Measurements from ENCODE around the gene TSC1. TPM values are rescaled to one million over a fixed set of nuclear protein-coding genes. Genes with fewer than 3 reads are reported as not detected.

TSC1 gene
- total RNA-seq, 2 experiments from 2014 or later: 20.7 to 23.2 TPM

DNA sequence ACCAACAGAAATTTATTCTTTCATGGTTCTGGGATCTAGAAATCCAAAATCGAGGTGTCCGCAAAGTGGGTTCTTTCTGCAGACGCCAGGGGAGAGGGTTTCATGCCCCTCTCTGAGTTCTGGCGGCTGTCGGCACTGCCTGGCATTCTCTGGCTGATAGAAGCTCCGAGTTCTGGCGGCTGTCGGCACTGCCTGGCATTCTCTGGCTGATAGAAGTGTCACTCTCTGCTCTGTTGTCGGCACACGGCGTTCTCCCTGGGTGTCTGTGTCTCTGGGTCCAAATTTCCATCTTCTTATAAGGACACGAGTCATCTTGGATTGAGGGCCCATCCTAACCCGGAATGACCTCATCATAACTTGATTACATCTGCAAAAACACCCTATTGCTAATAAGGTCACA, 41.7 kb upstream of the TSC1 start:
- intact Hi-C loops (cut with micrococcal nuclease): no loop called here
- H3K27ac Mint-ChIP-seq: no peak overlapping the region
- ATAC-seq (no peak), DNase-seq (no peak)
- POLR2A ChIA-PET: no interaction called here
- peaks cover 21% of the 10 kb centered on the region for H3K27me3 Mint-ChIP-seq
- H3K36me3 Mint-ChIP-seq (ENCODE audit: low read depth): no peaks in the 10 kb centered on the region
- CTCF ChIA-PET: interaction anchor here (0.8 kb wide), 1 partner anchor 36 kb away, joined by 3 read pairs; no protein-coding TSS in a partner anchor
- TF ChIP-seq, protein P1, sequence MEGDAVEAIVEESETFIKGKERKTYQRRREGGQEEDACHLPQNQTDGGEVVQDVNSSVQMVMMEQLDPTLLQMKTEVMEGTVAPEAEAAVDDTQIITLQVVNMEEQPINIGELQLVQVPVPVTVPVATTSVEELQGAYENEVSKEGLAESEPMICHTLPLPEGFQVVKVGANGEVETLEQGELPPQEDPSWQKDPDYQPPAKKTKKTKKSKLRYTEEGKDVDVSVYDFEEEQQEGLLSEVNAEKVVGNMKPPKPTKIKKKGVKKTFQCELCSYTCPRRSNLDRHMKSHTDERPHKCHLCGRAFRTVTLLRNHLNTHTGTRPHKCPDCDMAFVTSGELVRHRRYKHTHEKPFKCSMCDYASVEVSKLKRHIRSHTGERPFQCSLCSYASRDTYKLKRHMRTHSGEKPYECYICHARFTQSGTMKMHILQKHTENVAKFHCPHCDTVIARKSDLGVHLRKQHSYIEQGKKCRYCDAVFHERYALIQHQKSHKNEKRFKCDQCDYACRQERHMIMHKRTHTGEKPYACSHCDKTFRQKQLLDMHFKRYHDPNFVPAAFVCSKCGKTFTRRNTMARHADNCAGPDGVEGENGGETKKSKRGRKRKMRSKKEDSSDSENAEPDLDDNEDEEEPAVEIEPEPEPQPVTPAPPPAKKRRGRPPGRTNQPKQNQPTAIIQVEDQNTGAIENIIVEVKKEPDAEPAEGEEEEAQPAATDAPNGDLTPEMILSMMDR (IDR thresholded peaks at IDR 0.05): no peak
- no peak overlapping the region for H3K4me3 Mint-ChIP-seq
- H3K4me1 Mint-ChIP-seq (ENCODE audit: low read depth): no peaks in the 10 kb centered on the region
- peaks cover 2% of the 10 kb centered on the region for H3K9me3 Mint-ChIP-seq

DNA sequence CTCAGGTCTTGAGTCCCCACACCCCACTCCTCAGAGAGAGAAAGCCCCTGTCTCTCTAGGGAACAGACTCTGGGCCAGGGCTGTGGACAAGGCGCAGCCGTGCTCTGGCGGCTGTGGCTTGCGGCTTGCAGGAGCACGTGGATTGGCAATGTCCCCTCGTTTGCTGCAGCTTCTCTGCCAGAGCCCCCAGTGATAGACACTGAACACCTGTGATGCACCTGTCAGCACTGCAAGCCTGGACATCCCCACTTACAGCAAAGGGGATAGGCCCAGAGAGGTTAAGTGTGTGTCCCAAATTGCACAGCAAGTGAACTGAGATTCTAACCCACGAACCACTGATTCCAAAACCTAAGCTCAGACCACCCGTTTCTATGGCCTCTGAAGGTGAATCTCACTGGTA, 41.1 kb upstream of the TSC1 start:
- DNase-seq: no peak
- Mint-ChIP-seq H3K36me3 (ENCODE audit: low read depth) (no peaks in the 10 kb centered on the region), H3K27ac (no peak overlapping the region), H3K27me3 (peaks cover 25% of the 10 kb centered on the region), H3K4me1 (ENCODE audit: low read depth) (no peaks in the 10 kb centered on the region), H3K4me3 (no peak overlapping the region), H3K9me3 (peaks cover 2% of the 10 kb centered on the region)
- ChIA-PET POLR2A (interaction anchor here (0.7 kb wide), 1 partner anchor 45 kb away, joined by 3 read pairs; no protein-coding TSS in a partner anchor), CTCF (interaction anchor here (0.8 kb wide), 1 partner anchor 36 kb away, joined by 3 read pairs; no protein-coding TSS in a partner anchor)
- TF ChIP-seq, protein P1 (IDR thresholded peaks at IDR 0.05): no peak
- intact Hi-C loops (cut with micrococcal nuclease): no loop called here
- ATAC-seq: no peak

DNA sequence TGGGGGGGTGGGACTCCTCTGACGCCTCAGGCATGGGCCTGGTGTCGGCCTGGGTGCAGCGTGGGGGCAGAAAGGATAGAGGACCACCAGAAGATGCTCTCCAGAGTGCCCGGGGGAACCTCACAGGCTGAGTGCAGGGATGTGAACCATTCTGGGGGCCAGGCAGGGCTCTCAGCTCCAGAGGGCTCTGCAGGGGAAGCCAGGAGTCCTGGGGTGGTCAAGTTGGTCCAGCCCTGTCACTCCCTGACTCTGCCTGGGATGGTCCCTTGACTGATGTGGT, 40.6 kb upstream of the TSC1 start:
- Mint-ChIP-seq H3K36me3 (ENCODE audit: low read depth) (no peaks in the 10 kb centered on the region), H3K4me1 (ENCODE audit: low read depth) (no peaks in the 10 kb centered on the region), H3K27me3 (peaks cover 26% of the 10 kb centered on the region), H3K4me3 (no peak overlapping the region), H3K9me3 (no peaks in the 10 kb centered on the region), H3K27ac (no peak overlapping the region)
- ChIA-PET CTCF (interaction anchor here (1.2 kb wide), 1 partner anchor 13 kb away, joined by 3 read pairs; no protein-coding TSS in a partner anchor), POLR2A (interaction anchor here (0.7 kb wide), 1 partner anchor 45 kb away, joined by 3 read pairs; no protein-coding TSS in a partner anchor)
- no peak for ATAC-seq
- DNase-seq: no peak
- TF ChIP-seq, protein P1 (IDR thresholded peaks at IDR 0.05): no peak
- intact Hi-C loops (cut with micrococcal nuclease): no loop called here

DNA sequence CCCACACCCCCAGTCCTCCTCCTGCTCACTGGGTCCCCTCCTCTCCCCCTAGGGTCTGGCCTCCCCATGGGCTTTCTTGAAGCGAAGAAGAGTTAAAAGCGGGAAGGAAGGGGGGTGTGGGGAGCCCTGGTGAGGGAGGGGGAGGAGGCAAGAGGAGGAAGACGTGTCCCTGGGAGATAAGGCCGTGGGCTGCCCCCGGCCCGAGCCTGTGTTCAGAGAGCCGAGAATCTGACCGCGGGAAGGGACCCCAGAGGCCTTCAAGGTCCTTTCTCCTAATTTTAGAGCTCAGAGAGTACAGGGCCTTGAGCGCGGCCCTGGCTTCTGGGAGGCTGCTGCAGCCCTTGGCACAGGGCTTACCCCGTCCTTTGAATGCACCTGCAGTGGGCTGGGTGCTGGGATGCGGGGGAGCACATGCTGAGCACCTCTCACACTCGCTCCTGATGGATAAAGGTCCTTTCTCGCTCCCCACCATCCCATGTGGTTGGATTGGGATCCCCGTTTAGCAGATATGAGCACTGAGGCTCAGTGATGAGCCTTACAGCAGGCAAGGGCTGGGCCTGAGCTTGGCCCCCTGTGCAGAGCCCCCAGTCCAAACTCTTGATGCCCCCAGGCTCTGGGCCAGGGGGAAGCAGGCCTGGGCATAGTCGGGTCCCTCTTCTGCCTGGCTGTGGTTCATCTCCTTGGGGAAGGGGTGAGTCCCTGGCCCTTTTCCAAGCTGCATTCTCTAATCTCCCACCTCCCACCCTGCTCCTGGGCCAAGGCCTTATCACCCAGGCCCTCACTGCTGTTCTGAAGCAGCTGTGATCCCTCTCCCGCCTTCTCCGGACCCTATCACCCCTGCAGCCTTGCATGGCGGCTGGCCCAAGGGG, 40.0 kb upstream of the TSC1 start:
- intact Hi-C loops (cut with micrococcal nuclease): no loop called here
- no peak for DNase-seq
- H3K9me3 Mint-ChIP-seq: no peaks in the 10 kb centered on the region
- no peak overlapping the region for H3K27ac Mint-ChIP-seq
- H3K4me1 Mint-ChIP-seq (ENCODE audit: low read depth): no peaks in the 10 kb centered on the region
- no peaks in the 10 kb centered on the region for H3K36me3 Mint-ChIP-seq (ENCODE audit: low read depth)
- ATAC-seq: no peak
- peaks cover 31% of the 10 kb centered on the region for H3K27me3 Mint-ChIP-seq
- ChIA-PET CTCF (interaction anchor here (1.2 kb wide), 1 partner anchor 12 kb away, joined by 3 read pairs; no protein-coding TSS in a partner anchor), POLR2A (no interaction called here)
- TF ChIP-seq, protein P1 (IDR thresholded peaks at IDR 0.05): no peak
- no peak overlapping the region for H3K4me3 Mint-ChIP-seq
